HG03521 (cell line): ENCODE measurements around the gene MGST2.

Experiments
- ATAC-seq: cut with Tn5 transposase; IDR thresholded peaks from one replicate; pipeline ENCODE4 v1.9.1; 2021; ENCODE audit warnings: mild to moderate bottlenecking, moderate library complexity; ENCODE audit not compliant: unreplicated experiment

MGST2 gene

GRCh38 chr4:139643042-139643895 is 22.4 kb upstream of the MGST2 start:
- ATAC-seq = no peak

- ATAC-seq = no peak
Measured at GRCh38 chr4:139645458-139645857, 20.2 kb upstream of the MGST2 start.

- no peak for ATAC-seq
Measured at GRCh38 chr4:139647184-139647583, 18.4 kb upstream of the MGST2 start.

GRCh38 chr4:139647952-139648351 is 17.7 kb upstream of the MGST2 start:
- ATAC-seq = no peak

GRCh38 chr4:139651282-139652194 is 14.1 kb upstream of the MGST2 start:
- ATAC-seq = peak; percentile 85

- ATAC-seq = no peak
Measured at GRCh38 chr4:139654516-139654915, 11.1 kb upstream of the MGST2 start.

- ATAC-seq = peak; percentile 37
Measured at GRCh38 chr4:139655116-139655515, 10.5 kb upstream of the MGST2 start.

GRCh38 chr4:139656614-139657486 is 8.8 kb upstream of the MGST2 start:
- no peak for ATAC-seq

GRCh38 chr4:139658185-139658584 is 7.4 kb upstream of the MGST2 start:
- no peak for ATAC-seq

GRCh38 chr4:139658586-139659382 is 6.8 kb upstream of the MGST2 start:
- ATAC-seq = no peak

- no peak for ATAC-seq
Measured at GRCh38 chr4:139659735-139660424, 5.7 kb upstream of the MGST2 start.

GRCh38 chr4:139660568-139661043 is 5.0 kb upstream of the MGST2 start:
- ATAC-seq = no peak

- no peak for ATAC-seq
Measured at GRCh38 chr4:139663561-139664138, 2.0 kb upstream of the MGST2 start.

GRCh38 chr4:139664442-139664841 is 1.2 kb upstream of the MGST2 start:
- no peak for ATAC-seq

GRCh38 chr4:139665079-139665689 is 435 bp upstream of the MGST2 start:
- ATAC-seq = no peak

- ATAC-seq = no peak
Measured at GRCh38 chr4:139666735-139667281, 1.2 kb downstream of the MGST2 start.

- no peak for ATAC-seq
Measured at GRCh38 chr4:139668036-139668435, 2.4 kb downstream of the MGST2 start.

GRCh38 chr4:139668658-139669201 is 3.1 kb downstream of the MGST2 start:
- no peak for ATAC-seq
